ENCODE measurements around the gene GPSM1. TPM values are rescaled to one million over a fixed set of nuclear protein-coding genes. Genes with fewer than 3 reads are reported as not detected.

The GPSM1 gene
- total RNA-seq, 1 experiment from 2014 or later, result 24.7 TPM

DNA sequence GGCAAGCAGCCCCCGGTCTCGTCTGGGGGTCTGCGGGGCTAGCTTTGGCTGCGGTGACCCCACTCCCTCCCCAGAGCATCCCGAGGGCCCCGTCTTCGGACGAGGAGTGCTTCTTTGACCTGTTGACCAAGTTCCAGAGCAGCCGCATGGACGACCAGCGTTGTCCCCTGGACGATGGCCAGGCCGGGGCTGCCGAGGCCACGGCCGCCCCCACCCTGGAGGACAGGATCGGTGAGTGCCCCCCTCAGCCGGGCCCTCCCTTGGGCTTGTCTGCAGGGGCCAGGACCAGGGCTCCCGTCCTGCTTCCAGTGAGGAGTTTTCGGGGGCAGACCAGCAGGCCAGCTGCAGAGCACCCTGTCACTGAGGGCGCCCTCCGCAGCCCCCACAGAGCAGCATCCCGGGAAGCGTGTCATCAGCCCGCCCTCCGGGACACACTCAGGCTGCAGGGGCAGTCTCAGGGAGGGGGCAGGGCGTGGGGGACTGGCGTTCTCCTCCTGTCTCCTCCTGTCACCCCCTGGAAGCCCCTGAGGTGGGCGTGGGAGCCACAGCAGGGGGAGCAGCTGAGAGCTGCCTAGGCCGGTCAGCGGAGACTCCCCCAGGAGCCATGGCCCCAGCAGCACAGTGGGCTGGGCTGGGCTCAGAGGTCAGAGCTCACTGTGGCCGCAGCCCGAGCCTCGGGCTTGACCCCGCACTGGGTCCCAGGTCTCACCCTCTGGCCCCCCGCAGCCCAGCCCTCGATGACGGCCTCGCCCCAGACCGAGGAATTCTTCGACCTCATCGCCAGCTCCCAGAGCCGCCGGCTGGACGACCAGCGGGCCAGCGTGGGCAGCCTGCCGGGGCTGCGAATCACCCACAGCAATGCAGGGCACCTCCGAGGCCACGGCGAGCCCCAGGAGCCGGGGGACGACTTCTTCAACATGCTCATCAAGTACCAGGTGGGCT is 28.5 kb downstream of the GPSM1 start:
- Histone ChIP-seq H3K18ac (ENCODE audit: insufficient read length, low read depth, low read length) (no peak overlapping the region), H4K91ac (ENCODE audit: insufficient read length, low read depth, low read length) (no peak overlapping the region), H3K79me2 (ENCODE audit: insufficient read depth, low read length) (no peaks in the 10 kb centered on the region), H2BK20ac (ENCODE audit: low read depth, low read length, poor library complexity, severe bottlenecking) (no peak overlapping the region), H3K27ac (ENCODE audit: insufficient read length, low read depth, low read length) (no peak overlapping the region), H4K8ac (replicated peaks; ENCODE audit: insufficient read length, low read depth, low read length) (no peak overlapping the region), H4K5ac (ENCODE audit: insufficient read length, low read depth, low read length) (no peak overlapping the region), H2BK15ac (ENCODE audit: low read depth, low read length) (no peak overlapping the region), H3T11ph (ENCODE audit: low read length) (no peak overlapping the region), H4K20me1 (ENCODE audit: control insufficient read depth, insufficient read depth, insufficient read length) (no peaks in the 10 kb centered on the region), H3K4me2 (ENCODE audit: insufficient read depth, insufficient read length, low read length) (no peak overlapping the region), H3K14ac (ENCODE audit: insufficient read depth, low read length) (no peak overlapping the region), H2AFZ (ENCODE audit: low read length) (no peak overlapping the region), H3K9ac (ENCODE audit: extremely low read depth, insufficient read length, low read length) (no peak overlapping the region), H3K4ac (ENCODE audit: low read depth, low read length) (no peak overlapping the region), H2AK5ac (ENCODE audit: insufficient read length, low read length) (no peak overlapping the region), H3K9me3 (ENCODE audit: control insufficient read depth, low read depth, low read length) (no peaks in the 10 kb centered on the region), H2BK120ac (ENCODE audit: low read depth, low read length, poor library complexity, severe bottlenecking) (no peak overlapping the region), H3K27me3 (ENCODE audit: insufficient read depth, low read length) (no peaks in the 10 kb centered on the region), H3K56ac (ENCODE audit: insufficient read length, low read depth, low read length) (no peak overlapping the region), H3K23me2 (ENCODE audit: insufficient read length, low read depth, low read length, poor library complexity, severe bottlenecking) (no peaks in the 10 kb centered on the region), H3K79me1 (ENCODE audit: insufficient read depth, low read depth, low read length, poor library complexity, severe bottlenecking) (no peaks in the 10 kb centered on the region), H2BK5ac (ENCODE audit: insufficient read length, low read length) (no peak overlapping the region), H3K4me1 (ENCODE audit: insufficient read depth, low read length) (no peaks in the 10 kb centered on the region), H2BK12ac (ENCODE audit: insufficient read length, low read depth, low read length) (no peak overlapping the region), H3K23ac (ENCODE audit: insufficient read length, low read depth, low read length) (no peak overlapping the region)
- TF ChIP-seq, protein P1, sequence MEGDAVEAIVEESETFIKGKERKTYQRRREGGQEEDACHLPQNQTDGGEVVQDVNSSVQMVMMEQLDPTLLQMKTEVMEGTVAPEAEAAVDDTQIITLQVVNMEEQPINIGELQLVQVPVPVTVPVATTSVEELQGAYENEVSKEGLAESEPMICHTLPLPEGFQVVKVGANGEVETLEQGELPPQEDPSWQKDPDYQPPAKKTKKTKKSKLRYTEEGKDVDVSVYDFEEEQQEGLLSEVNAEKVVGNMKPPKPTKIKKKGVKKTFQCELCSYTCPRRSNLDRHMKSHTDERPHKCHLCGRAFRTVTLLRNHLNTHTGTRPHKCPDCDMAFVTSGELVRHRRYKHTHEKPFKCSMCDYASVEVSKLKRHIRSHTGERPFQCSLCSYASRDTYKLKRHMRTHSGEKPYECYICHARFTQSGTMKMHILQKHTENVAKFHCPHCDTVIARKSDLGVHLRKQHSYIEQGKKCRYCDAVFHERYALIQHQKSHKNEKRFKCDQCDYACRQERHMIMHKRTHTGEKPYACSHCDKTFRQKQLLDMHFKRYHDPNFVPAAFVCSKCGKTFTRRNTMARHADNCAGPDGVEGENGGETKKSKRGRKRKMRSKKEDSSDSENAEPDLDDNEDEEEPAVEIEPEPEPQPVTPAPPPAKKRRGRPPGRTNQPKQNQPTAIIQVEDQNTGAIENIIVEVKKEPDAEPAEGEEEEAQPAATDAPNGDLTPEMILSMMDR (conservative IDR thresholded peaks at IDR 0.05), result no peak
- no peaks in the 10 kb centered on the region for H3K9me3 Mint-ChIP-seq
- DNase-seq, result no peak
- H3K27ac Mint-ChIP-seq, result no peak overlapping the region
- no peaks in the 10 kb centered on the region; a peak in 1 of 4 replicates for H3K4me1 Mint-ChIP-seq
- no peaks in the 10 kb centered on the region for H3K27me3 Mint-ChIP-seq (ENCODE audit: low read depth)
- H3K36me3 Mint-ChIP-seq (ENCODE audit: insufficient read depth in 1 of 3, low read depth in 3 of 3), result peaks cover 0 to 3% (median 0%) of the 10 kb centered on the region in 3 experiments; a peak in 1 of 7 replicates
- no peak overlapping the region for H3K4me3 Mint-ChIP-seq
- WGBS (ENCODE audit: extremely low coverage, insufficient read length, low lambda C conversion rate), result no CpG with 5 or more reads among the region's 54 CpGs
